LNCaP clone FGC (cell line): ENCODE results near the gene DLEC1.

Experiments
- DNase-seq: peaks from one replicate; pipeline ENCODE4 v3.0.0-alpha.2; 2011; ENCODE audit warnings: low read depth
- H3K4me3 ChIP-seq: 2 replicates; pipeline ENCODE4 v1.5.1; 2011; ENCODE audit warnings: mild to moderate bottlenecking, low read depth, low read length, control low read depth
- CTCF ChIP-seq: IDR thresholded peaks from 2 replicates; pipeline ENCODE4 v1.5.1; 2012; ENCODE audit warnings: mild to moderate bottlenecking; ENCODE audit not compliant: control insufficient read depth, insufficient read depth; ENCODE audit errors: extremely low read depth

Gene DLEC1

GRCh38 chr3:38099518-38099917 is 60.5 kb downstream of the DLEC1 start:
- no peak for DNase-seq
- H3K4me3 ChIP-seq, result no peak overlapping the region
- TF ChIP-seq CTCF, result no peak

- no peak for DNase-seq
- TF ChIP-seq CTCF, result no peak
- H3K4me3 ChIP-seq, result no peak overlapping the region
Observed at GRCh38 chr3:38100498-38100897, 61.5 kb downstream of the DLEC1 start.

GRCh38 chr3:38101811-38102443 is 62.9 kb downstream of the DLEC1 start:
- no peak overlapping the region for H3K4me3 ChIP-seq

GRCh38 chr3:38102444-38102814 is 63.4 kb downstream of the DLEC1 start:
- TF ChIP-seq CTCF, result no peak
- H3K4me3 ChIP-seq, result no peak overlapping the region
- DNase-seq, result no peak

More at GRCh38 chr3:38101811-38102443, 62.9 kb downstream of the DLEC1 start:
- no peak for DNase-seq
- TF ChIP-seq CTCF, result no peak

GRCh38 chr3:38105525-38105924 is 66.5 kb downstream of the DLEC1 start:
- no peak overlapping the region for H3K4me3 ChIP-seq
- no peak for TF ChIP-seq CTCF
- DNase-seq, result no peak

- no peak for TF ChIP-seq CTCF
- no peak overlapping the region for H3K4me3 ChIP-seq
- DNase-seq, result no peak
Observed at GRCh38 chr3:38107911-38108648, 69.1 kb downstream of the DLEC1 start.
